ENCODE results near the gene TEK. TPM values are rescaled to one million over a fixed set of nuclear protein-coding genes. Genes with fewer than 3 reads are reported as not detected.
A peak's percentile ranks its signal among the peaks of the same experiment; 100 is the strongest.

The TEK gene
- total RNA-seq, 2 donors from 2014 or later, result 2.4 to 4.2 TPM

- intact Hi-C loops (cut with DNase I, micrococcal nuclease), result loop anchor here (5.0 to 10.0 kb wide), 2 partner anchors 242 to 244 kb away; no protein-coding TSS in a partner anchor
- ATAC-seq, result peak; percentile 72
- no peak for DNase-seq
Observed at GRCh38 chr9:27276193-27277030, 167.4 kb downstream of the TEK start.

GRCh38 chr9:27278374-27278773, 169.3 kb downstream of the TEK start:
- DNase-seq, result no peak
- intact Hi-C loops (cut with DNase I, micrococcal nuclease), result loop anchor here (5.0 to 10.0 kb wide), 2 partner anchors 244 to 246 kb away; no protein-coding TSS in a partner anchor
- ATAC-seq, result no peak

GRCh38 chr9:27279611-27280010, 170.6 kb downstream of the TEK start:
- intact Hi-C loops (cut with DNase I, micrococcal nuclease), result loop anchor here (5.0 to 10.0 kb wide), 2 partner anchors 245 to 247 kb away; no protein-coding TSS in a partner anchor
- DNase-seq (no peak), ATAC-seq (no peak)

Other genes with a start within 250 kb of the TEK start
- 10 to 100 TPM; 29.8 to 34.4 TPM for gene CAAP1, start 216.4 kb upstream of the TEK start, total RNA-seq
- 10 to 100 TPM; 26.8 to 28.8 TPM for gene PLAA, start 162.0 kb upstream of the TEK start, total RNA-seq
- gene IFT74, start 152.8 kb upstream of the TEK start, total RNA-seq, result 10 to 100 TPM; 14.9 to 17.2 TPM
- 100 to 1,000 TPM in 1 of 2 donors, 10 to 100 TPM in 1; 98.5 to 116 TPM for gene LRRC19, start 103.6 kb upstream of the TEK start, total RNA-seq
- 1 to 10 TPM in 1 of 2 donors, under 1 TPM in 1; 0.45 to 1.5 TPM for gene EQTN, start 187.9 kb downstream of the TEK start, total RNA-seq